Endothelial cell of umbilical vein (primary cell): Measurements from ENCODE around the gene MAP3K10. TPM values are rescaled to one million over a fixed set of nuclear protein-coding genes. Genes with fewer than 3 reads are reported as not detected.

Source experiments
- BruUV-seq: library from RNA; stranded (reverse); fragments of 400-500 nt; replicated peaks from 2 replicates; lab custom pipeline; 2021; lab: Mats Ljungman, UMichigan
- CTCF ChIA-PET: fragments of 300-600, 350-600 bp; sonication (Branson Sonifier 250); formaldehyde crosslinking; loops from one replicate; lab custom pipeline; 2021; ENCODE audit warnings: antibody characterized with exemption, inconsistent platforms; lab: Charles Lee
- POLR2A ChIA-PET: fragments of 300-600, 350-600 bp; sonication (Branson Sonifier 250); formaldehyde crosslinking; loops from one replicate; lab custom pipeline; 2021; ENCODE audit warnings: antibody characterized with exemption, inconsistent platforms; lab: Charles Lee
- DNase-seq: peaks from one replicate; pipeline ENCODE4 v3.0.0-alpha.2; 2011; ENCODE audit warnings: low read depth, low spot score
- FAIRE-seq: peaks from 2 replicates; lab custom pipeline; 2011; peaks lifted over from hg19 to GRCh38; lab: Jason Lieb, UNC
- H2AFZ ChIP-seq: 2 replicates; pipeline ENCODE4 v1.6.0; 2012; ENCODE audit warnings: low read depth, low read length, control low read depth, inconsistent platforms
- H3K27ac ChIP-seq: 2 replicates; pipeline ENCODE4 v1.5.1; 2011; ENCODE audit warnings: low read depth, mild to moderate bottlenecking, control low read depth, low read length, moderate library complexity; ENCODE audit not compliant: insufficient read depth
- H3K27me3 ChIP-seq, 2 experiments: 2 replicates each; pipeline versions ENCODE4 v1.6.0 to v1.6.1; 2011; ENCODE audit warnings: low read length in 2 of 2, mixed read lengths in 1 of 2; ENCODE audit not compliant: control insufficient read depth in 2 of 2, insufficient read depth in 2 of 2
- H3K36me3 ChIP-seq, 2 experiments: 2 replicates in 1 of 2; 3 replicates in 1 of 2; pipeline ENCODE4 v1.5.1; 2011; ENCODE audit warnings: low read length in 2 of 2, mild to moderate bottlenecking in 1 of 2, moderate library complexity in 1 of 2; ENCODE audit not compliant: control insufficient read depth in 2 of 2, insufficient read depth in 2 of 2; ENCODE audit errors: extremely low read depth in 1 of 2
- H3K4me1 ChIP-seq: 3 replicates; pipeline ENCODE4 v1.5.1; 2011; ENCODE audit warnings: mild to moderate bottlenecking, low read length; ENCODE audit not compliant: control insufficient read depth, insufficient read depth; ENCODE audit errors: extremely low read depth
- H3K4me2 ChIP-seq: 2 replicates; pipeline ENCODE4 v1.6.1; 2011; ENCODE audit warnings: low read length, control low read depth, mixed read lengths; ENCODE audit not compliant: insufficient read depth
- H3K4me3 ChIP-seq, 3 experiments: fragments of 200-600 bp in 1 of 3; sonication (generic), shearing (Covaris generic) in 1 of 3; replicated peaks in 1 of 3; 2 replicates each; pipeline ENCODE4 v1.5.1; 2011 to 2016; ENCODE audit warnings: control low read depth in 3 of 3, low read length in 3 of 3, mild to moderate bottlenecking in 2 of 3, inconsistent platforms in 1 of 3, low read depth in 1 of 3, moderate library complexity in 1 of 3; ENCODE audit not compliant: insufficient read depth in 1 of 3
- H3K79me2 ChIP-seq: 2 replicates; pipeline ENCODE4 v1.6.0; 2012; ENCODE audit warnings: low read length, inconsistent platforms; ENCODE audit not compliant: control insufficient read depth, insufficient read depth
- H3K9ac ChIP-seq: replicated peaks from 2 replicates; pipeline ENCODE3; 2011; ENCODE audit warnings: low read length, control low read depth; ENCODE audit not compliant: insufficient read depth; ENCODE audit errors: extremely low read depth
- H3K9me1 ChIP-seq: replicated peaks from 3 replicates; pipeline ENCODE4 v1.6.0; 2011; ENCODE audit warnings: mild to moderate bottlenecking, low read length; ENCODE audit not compliant: control insufficient read depth, insufficient read depth; ENCODE audit errors: extremely low read depth
- H3K9me3 ChIP-seq: replicated peaks from 2 replicates; pipeline ENCODE4 v1.5.1; 2012; ENCODE audit warnings: low read length, inconsistent platforms; ENCODE audit not compliant: control insufficient read depth, insufficient read depth
- H4K20me1 ChIP-seq: replicated peaks from 2 replicates; pipeline ENCODE3; 2011; ENCODE audit warnings: mild to moderate bottlenecking, low read length; ENCODE audit not compliant: control insufficient read depth, insufficient read depth; ENCODE audit errors: extremely low read depth
- CTCF ChIP-seq, 2 donors: IDR thresholded peaks; 1 replicate in 1 of 2; 2 replicates in 1 of 2; pipeline ENCODE4 v1.5.1; 2011; ENCODE audit warnings: low read length in 2 of 2, mild to moderate bottlenecking in 2 of 2, moderate library complexity in 2 of 2, control low read depth in 1 of 2, inconsistent platforms in 1 of 2, low read depth in 1 of 2; ENCODE audit not compliant: insufficient read depth in 1 of 2; ENCODE audit errors: extremely low read depth in 1 of 2
- EZH2 ChIP-seq: IDR thresholded peaks from 2 replicates; pipeline ENCODE4 v1.6.1; 2012; ENCODE audit warnings: borderline replicate concordance, low read depth, mild to moderate bottlenecking, moderate library complexity, low read length, inconsistent platforms; ENCODE audit not compliant: severe bottlenecking
- FOS ChIP-seq: IDR thresholded peaks from 2 replicates; pipeline ENCODE4 v1.6.1; 2011; ENCODE audit warnings: mild to moderate bottlenecking, low read length, moderate library complexity, borderline replicate concordance; ENCODE audit not compliant: insufficient read depth
- GATA2 ChIP-seq: IDR thresholded peaks from 2 replicates; pipeline ENCODE4 v1.7.0; 2011; ENCODE audit warnings: low read depth, mild to moderate bottlenecking, moderate library complexity, mixed read lengths, low read length; ENCODE audit not compliant: insufficient read length, insufficient read depth
- JUN ChIP-seq: IDR thresholded peaks from 2 replicates; pipeline ENCODE4 v1.6.1; 2011; ENCODE audit warnings: borderline replicate concordance, low read depth; ENCODE audit not compliant: insufficient read length, insufficient read depth
- MAX ChIP-seq: IDR thresholded peaks from 2 replicates; pipeline ENCODE4 v1.6.1; 2011; ENCODE audit not compliant: insufficient read depth, insufficient read length
- MYC ChIP-seq: IDR thresholded peaks from one replicate; pipeline ENCODE4 v1.6.1; 2011; ENCODE audit warnings: mild to moderate bottlenecking, low read depth, low read length
- POLR2A ChIP-seq: IDR thresholded peaks from 2 replicates; pipeline ENCODE4 v1.6.1; 2012; ENCODE audit warnings: low read depth, mild to moderate bottlenecking, control low read depth, low read length
- POLR2AphosphoS5 ChIP-seq: IDR thresholded peaks from 2 replicates; pipeline ENCODE4 v1.6.1; 2012; ENCODE audit warnings: low read depth, mild to moderate bottlenecking, control low read depth, low read length, moderate library complexity; ENCODE audit not compliant: insufficient read depth
- dilution Hi-C: fragments of 300-500 bp; cut with MboI; formaldehyde crosslinking; loops from one replicate; pipeline ENCODE4 v1.15.0; 2019; ENCODE audit warnings: low sequenced_read_pairs; ENCODE audit not compliant: extremely low pct_ligation_motif_present
- intact Hi-C: fragments of 100-400 bp; cut with micrococcal nuclease; formaldehyde crosslinking; loops from one replicate; pipeline ENCODE4 v1.10.0; 2022
- polyA plus RNA-seq, 4 experiments: library from polyadenylated mRNA; depleted of rRNA in 3 of 4; stranded (reverse) in 3 of 4; unstranded in 1 of 4; fragments of >200 nt; gene quantifications; 2 replicates each; pipeline versions ENCODE4 v1.2.1 to v1.2.3, GENCODE V29; 2011 to 2012; ENCODE audit warnings: missing spikeins in 1 of 4
- total RNA-seq: library from RNA; stranded (reverse); gene quantifications from 2 replicates; pipeline ENCODE4 v1.2.3, GENCODE V29; 2021

The MAP3K10 gene
- total and polyA plus RNA-seq, 2 donors (not counting 3 experiments of a cell fraction or from before 2014, with no cell fraction given) = 6.3 to 19.4 TPM

GRCh38 chr19:40223135-40223822 is 32.1 kb downstream of the MAP3K10 start:
- H3K4me2 ChIP-seq = no peak overlapping the region
- no peak overlapping the region for H3K9ac ChIP-seq
- H3K9me3 ChIP-seq = no peaks in the 10 kb centered on the region
- dilution Hi-C loops (no loop called here), intact Hi-C loops (loop anchor here (5.0 kb wide), 1 partner anchor 66 kb away; no protein-coding TSS in a partner anchor)
- H3K4me3 ChIP-seq = no peak overlapping the region
- no peaks in the 10 kb centered on the region for H4K20me1 ChIP-seq
- H3K9me1 ChIP-seq = no peaks in the 10 kb centered on the region
- H2AFZ ChIP-seq = no peak overlapping the region
- no peak overlapping the region for H3K27ac ChIP-seq
- CTCF ChIA-PET = interaction anchor here (0.9 to 2.7 kb wide), 3 partner anchors 8 to 84 kb away, joined by 3 to 8 read pairs (median 3); no protein-coding TSS in a partner anchor
- H3K4me1 ChIP-seq = peaks cover 15% of the 10 kb centered on the region
- no peak for DNase-seq
- FAIRE-seq = no peak
- POLR2A ChIA-PET = no interaction called here
- no peaks in the 10 kb centered on the region for H3K79me2 ChIP-seq
- H3K36me3 ChIP-seq = no peaks in the 10 kb centered on the region
- BruUV-seq = no TSS peak
- peaks cover 20 to 35% of the 10 kb centered on the region in 2 experiments for H3K27me3 ChIP-seq
- TF ChIP-seq CTCF (IDR thresholded peaks at IDR 0.05; ENCODE audit: extremely low read depth in 1 of 2, insufficient read depth in 1 of 2, low read depth in 1 of 2, low read length in 2 of 2) = no peak
- no peak for TF ChIP-seq MAX
- TF ChIP-seq MYC = no peak
- no peak for TF ChIP-seq EZH2
- no peak for TF ChIP-seq FOS
- no peak for TF ChIP-seq POLR2AphosphoS5
- no peak for TF ChIP-seq GATA2
- TF ChIP-seq JUN = no peak
- TF ChIP-seq POLR2A = no peak
